GM04503 (cell line): ENCODE measurements around the gene FBXO24.
"Not testable (repeated sequence)": the region's sequence is repeated elsewhere in the genome, so short reads cannot be mapped to it uniquely, and the experiment has no call there.

Experiments
- DNase-seq: peaks from one replicate; pipeline ENCODE4 v3.0.0-alpha.2; 2012; ENCODE audit warnings: low read depth

FBXO24 gene

GRCh38 chr7:100586266-100587025 lies at the start of gene FBXO24:
FBXO24 (plus strand) TSS chr7:100586328; CDS start chr7:100586626, 298 bp downstream.
- DNase-seq: peak; percentile 100

DNA sequence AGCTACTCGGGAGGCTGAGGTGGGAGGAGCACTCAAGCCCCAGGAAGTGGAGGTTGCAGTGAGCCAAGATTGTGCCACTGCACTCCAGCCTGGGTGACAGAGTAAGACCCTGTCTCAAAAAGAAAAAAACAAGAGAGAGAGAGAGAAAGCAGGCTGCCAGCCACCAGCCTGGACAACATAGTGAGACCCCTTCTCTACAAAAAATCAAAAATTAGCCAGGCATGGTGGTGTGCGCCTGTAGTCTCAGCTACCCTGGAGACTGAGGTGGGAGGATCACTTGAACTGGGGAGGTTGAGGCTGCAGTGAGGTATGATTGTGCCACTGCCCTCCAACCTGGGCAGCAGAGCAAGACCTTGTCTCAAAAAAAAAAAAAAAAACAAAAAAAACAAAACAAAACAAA lies 49.4 kb upstream of the FBXO24 start:
- not testable (repeated sequence) for DNase-seq

DNA sequence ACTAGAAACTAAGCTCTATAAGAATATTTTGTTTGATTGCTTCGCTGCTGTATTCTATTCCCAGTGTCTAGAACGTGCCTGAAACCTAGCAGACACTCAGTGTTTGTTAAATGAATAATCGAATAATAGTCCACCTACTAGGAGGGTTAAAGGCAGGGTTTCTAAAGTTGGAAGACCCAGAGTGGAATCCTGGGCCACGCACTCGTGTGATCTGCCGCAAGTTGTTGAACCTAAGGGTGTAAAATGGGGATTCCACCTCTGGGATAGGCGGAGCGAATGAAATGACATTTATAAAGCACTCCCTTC lies 47.8 kb upstream of the FBXO24 start:
- DNase-seq: no peak

DNA sequence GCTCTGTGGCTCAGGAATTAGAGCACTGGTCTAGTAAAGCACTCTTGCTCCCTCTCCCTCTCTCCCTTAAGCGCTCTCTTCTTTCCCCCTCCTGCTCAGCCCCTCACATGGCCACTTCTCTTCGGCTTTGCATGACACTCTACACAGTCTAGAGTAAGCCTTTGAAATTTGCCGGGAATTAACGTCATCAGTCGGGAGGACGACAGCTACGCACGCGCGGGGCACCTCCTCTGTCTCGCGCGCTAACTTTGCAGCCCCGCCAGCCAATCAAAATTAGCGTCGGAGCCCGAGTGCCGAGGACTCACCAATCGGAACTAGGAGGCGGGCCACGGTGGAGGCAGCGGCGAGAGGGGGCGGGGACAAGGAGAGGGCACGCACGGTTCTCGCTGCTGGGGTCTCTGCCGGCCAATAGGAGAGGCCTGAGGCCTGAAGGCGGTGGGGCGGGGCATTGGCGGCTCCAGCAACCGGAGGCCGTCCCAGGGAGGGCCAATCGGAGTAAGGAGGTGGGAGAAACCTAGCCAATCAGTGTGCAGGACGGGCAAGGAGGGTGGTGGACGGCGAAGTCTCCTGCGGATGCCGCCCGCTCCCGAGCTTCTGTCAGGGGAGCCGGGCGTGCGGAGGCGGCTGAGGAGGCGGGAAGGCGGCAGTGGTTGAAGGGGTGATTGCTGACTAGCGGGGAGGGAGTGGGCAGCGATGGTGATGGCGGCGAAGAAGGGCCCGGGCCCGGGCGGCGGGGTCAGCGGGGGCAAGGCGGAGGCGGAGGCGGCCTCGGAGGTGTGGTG lies 47.3 kb upstream of the FBXO24 start, which contains the start of gene AGFG2:
Gene AGFG2, plus strand, starts transcription at position 550 of the 782 bp plus-strand sequence. Its CDS starts 144 bp downstream, at position 694.
- DNase-seq: peak; percentile 96

DNA sequence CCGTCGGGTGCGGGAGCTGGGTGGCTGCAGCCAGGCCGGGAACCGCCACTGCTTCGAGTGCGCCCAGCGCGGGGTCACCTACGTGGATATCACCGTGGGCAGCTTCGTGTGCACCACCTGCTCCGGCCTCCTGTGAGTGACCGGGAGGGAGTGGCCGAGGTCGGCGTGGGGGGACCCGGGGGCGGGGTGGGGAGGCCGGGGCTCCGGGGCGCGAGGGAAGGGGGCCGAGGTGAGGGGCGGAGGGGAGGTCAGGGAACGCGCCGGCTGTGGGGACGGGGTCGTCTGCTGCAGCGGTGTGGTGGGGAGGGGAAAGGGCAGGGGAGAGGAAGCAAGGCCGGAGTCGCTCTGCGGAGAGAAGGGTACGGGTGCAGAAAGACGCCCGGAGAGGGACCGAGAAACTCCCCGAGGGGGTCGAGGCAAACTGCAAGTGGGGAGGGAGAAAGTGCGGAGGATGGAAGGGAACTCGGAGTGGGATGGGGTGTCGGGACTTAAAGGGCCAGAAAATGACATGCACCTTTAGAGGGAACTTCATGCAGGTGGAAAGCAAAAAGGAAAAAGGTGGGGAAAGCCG lies 46.6 kb upstream of the FBXO24 start:
- no peak for DNase-seq

GRCh38 chr7:100540073-100540723 lies 45.9 kb upstream of the FBXO24 start:
- no peak for DNase-seq

GRCh38 chr7:100541309-100541708 lies 44.8 kb upstream of the FBXO24 start:
- DNase-seq: not testable (repeated sequence)

DNA sequence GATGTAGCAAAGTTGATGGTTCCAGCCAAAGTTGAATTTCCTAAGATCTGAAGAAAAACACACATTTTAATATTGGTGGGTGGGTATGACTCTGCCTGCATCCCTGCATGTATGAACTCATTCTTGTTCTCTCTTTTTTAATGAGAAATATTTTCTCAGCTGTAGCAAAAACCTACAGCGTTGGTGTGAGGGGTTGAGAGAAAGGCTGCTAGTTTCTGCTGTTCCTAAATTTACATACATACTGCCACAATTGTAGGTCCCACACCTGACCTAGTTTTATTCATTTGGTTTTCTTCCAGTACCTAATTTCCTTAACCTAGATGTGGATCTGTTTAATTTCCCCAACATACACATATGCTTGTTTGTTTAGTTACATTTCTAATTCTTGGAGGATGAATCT lies 42.5 kb upstream of the FBXO24 start:
- no peak for DNase-seq

- DNase-seq: no peak
Observed at GRCh38 chr7:100544386-100544785, 41.7 kb upstream of the FBXO24 start.

GRCh38 chr7:100544967-100545359 lies 41.2 kb upstream of the FBXO24 start:
- no peak for DNase-seq

DNA sequence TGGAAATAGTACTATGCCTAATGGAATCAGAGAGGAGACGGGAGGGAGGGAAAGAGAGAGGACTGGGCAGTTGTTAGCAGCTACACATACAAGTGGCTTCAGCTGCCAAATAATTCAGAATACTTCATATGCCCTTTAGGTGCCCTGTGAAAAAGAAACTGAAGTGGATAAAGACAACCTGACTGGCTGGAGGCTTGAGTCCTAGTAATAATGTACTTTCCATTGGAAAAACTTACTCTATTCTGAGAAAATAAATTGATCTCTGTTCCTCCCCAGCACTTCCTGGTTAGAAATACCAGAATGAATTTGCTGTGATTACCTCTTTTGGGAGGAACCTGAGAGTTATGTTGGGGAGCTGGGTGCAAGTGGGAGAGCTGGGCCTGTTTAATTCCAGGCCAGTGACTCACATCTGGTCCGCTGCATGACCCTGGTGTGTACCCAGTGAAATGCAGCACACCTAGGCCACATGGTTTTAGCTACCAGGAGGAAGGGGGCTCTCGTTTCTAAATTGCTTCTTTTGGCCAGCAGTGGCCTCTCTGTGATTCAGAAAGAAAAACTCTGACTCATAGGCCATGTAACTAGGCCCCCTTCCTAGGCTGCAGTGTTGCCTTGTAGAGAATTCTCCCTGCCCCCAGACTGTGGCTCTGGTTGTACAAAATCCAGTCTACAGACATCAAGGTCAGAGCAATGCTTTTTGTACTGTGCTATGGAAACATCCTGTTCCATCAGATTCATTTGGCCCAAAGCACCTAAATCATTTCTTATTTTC lies 40.6 kb upstream of the FBXO24 start:
- DNase-seq: peak; percentile 39

- no peak for DNase-seq
Observed at GRCh38 chr7:100546129-100546925, 39.8 kb upstream of the FBXO24 start.

GRCh38 chr7:100546926-100547800 lies 39.0 kb upstream of the FBXO24 start:
- DNase-seq: no peak

DNA sequence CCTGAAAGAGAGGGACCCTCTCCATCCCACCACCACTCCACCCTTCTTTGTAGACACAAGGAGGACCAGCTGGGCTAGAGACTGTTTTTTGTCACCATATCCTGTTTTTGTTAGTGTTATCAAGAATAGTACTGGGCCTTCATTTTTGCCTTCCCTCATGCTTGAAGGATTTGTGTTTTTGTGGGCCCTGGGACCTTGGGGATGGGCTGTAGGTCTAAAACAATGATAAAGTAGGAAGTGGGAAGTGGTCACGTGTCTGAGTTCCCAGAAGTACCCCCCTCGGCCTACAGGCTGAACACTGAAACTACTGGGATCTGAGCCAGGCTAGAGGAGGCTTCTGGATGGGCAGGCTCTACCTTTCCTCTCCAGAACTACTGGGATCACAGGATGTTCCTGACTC lies 38.3 kb upstream of the FBXO24 start:
- DNase-seq: no peak

DNA sequence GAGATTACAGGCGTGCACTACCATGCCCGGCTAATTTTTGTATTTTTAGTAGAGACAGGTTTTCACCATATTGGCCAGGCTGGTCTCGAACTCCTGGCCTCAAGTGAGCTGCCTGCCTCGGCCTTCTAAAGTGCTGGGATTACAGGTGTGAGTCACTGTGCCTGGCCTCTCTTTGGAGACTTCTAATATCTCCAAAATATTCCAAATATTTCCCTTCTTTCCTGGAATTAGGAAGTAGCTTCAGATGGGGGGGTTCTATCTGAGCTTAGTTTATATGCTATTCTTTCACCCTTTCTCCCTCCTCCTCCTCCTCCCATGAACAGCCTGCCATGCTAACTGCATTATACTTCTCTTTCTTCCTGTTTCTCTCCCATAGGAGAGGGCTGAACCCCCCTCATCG lies 37.7 kb upstream of the FBXO24 start:
- not testable (repeated sequence) for DNase-seq

- no peak for DNase-seq
Observed at GRCh38 chr7:100552532-100552931, 33.6 kb upstream of the FBXO24 start.

DNA sequence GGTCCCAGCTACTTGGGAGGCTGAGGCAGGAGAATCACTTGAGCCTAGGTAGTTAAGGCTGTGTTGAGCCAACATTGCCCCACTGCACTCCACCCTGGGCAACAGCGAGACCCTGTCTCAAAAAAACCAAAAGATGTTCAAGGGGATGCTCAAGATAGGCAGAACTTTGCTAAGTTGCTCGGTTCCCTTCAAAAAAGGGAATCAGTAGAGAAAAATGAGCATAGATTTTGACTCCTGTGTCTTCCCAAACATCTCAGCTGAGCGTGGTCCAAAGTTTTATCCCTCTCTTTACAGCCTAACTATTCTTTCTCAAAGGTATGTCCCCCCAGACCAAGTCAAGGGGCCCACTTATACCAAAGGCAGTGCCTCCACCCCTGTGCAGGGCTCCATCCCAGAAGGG lies 33.1 kb upstream of the FBXO24 start:
- no peak for DNase-seq

GRCh38 chr7:100555701-100556100 lies 30.4 kb upstream of the FBXO24 start:
- no peak for DNase-seq

DNA sequence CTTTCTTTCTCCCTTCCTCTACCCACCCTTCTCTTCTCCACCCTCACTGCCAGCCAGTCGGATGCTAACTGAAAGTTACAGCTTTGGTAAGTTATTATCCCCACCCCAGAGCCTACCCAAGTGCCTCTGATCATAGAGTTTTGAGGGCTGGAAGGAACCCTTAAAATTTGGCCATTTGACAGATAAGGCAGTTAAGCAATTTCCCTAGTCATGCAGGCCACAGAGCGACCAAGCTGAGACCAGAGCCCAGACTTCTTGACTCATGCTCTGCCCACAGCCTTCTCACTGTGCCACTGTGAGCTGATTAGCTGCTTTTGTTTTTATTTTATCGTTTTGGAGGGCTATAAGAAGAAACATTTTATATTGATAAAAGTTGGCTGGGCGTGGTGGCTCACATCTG lies 29.6 kb upstream of the FBXO24 start:
- DNase-seq: peak; percentile 62

DNA sequence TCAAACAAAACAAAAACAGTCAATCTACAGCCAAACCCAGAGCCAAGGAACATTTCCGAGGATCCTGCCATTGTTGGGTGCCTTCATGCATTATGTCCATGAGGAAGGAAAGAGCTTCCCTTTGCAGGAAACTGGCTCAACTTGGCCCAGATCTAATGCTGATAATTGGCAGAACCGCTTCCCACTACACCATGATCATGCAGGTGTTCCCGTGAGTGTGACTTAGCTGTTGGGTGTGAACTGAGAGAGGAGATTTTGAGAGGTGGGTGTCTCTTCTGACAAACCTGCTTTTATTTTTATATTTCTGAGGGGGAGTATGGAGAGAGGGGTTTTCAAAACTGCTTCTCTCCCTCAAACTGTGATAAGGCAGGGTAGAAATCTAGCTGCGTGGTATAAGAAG lies 27.0 kb upstream of the FBXO24 start:
- DNase-seq: no peak
